DMS153 (cell line): ENCODE data around the gene KRT86.
"Not testable (repeated sequence)": the region's sequence is repeated elsewhere in the genome, so short reads cannot be mapped to it uniquely, and the experiment has no call there.

ENCODE experiments used
- DNase-seq: peaks from one replicate; lab custom pipeline; 2025; lab: John Stamatoyannopoulos, UW

The KRT86 gene

DNA sequence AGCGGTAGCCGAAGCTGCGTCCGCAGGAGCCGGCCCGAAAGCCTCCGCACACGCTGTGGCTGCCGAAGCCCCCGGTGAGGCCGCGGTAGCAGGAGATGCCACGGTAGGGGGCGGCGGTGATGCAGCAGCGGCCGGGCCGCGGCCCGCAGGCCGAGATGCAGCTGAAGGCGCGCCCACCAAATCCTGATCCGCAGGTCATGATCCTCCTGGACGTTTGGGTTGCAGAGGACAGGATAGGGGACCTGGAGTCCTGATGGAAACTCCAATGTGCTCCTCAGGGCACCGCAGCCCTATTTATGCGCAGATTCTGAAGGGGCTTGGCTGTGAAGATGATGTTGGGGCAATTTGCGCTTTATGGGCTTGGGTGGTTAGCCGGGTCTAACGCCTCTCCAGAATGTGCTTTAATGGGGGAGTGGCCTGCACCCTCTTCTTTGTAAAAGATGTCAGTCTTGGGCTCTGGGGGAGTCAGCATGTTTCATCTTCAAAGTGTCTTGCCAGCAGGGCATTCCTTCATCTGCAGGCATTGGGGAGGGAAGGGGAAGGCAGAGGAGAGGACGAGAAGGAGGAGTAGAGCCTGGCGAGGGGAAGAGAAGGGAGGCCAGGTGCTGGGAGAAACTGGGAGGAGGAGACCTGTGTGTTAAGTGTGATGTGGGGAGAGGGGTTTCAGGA is 17.0 kb downstream of the KRT86 start, which contains the start of gene KRT81:
KRT81 (minus strand) TSS at position 268 of the 669 bp plus-strand sequence; CDS start at position 199, 69 bp downstream.
- no peak for DNase-seq

DNA sequence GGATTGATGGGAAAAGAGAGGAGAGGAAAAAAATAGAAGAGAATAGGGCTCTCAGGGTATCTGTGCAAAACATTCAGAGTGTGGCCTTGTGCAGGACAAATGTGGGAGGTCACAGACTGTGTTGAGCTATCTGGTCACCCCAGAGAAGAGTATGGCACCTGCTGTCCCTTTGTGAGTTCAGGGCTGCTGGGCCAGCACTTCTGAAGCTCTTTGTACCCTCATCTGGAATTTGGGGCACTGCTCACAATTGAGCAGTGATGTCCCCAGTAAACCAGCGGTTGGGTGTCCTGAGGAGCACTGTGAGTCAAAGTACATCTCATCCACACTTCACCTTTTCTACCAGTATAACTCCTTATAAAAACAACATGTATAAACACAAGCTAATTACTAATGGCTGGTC is 19.5 kb downstream of the KRT86 start:
- no peak for DNase-seq

DNA sequence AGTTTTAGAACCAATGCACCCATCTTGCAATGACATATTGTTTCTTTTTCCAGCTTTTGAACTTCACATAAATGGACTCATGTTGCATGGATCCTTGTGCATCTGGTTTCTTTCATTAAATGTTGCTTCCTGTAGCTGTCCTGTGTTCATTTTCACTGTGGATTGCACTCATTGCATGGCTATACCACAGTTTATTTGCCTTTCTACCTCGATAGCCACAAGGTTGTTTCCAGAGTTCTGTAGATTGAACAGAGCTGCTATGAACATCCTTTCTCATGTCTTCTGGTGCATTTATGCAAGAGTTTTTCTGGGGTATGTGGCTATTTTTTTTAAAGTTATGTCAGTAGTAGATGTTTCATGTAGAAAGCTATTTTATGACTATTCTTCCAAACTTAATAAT is 20.4 kb downstream of the KRT86 start:
- no peak for DNase-seq

DNA sequence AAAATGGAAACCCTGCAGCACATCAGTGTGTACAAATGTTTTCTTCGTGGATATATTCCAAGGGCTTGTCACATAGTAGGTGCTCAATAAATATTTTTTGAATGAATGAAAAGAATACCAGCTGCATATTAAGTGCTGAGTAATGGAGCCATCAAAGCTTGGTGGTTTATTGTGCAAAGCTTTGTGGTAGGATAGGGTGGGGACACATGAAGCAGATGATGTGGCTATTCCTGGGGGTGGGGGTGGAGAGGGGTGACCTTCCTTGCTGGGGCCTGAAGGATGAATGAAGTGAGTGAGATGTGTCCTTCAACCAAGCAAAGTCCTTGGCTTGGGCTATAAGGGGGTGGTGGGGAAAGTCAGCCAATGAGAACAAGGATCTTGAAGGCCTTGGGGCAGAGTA is 21.2 kb downstream of the KRT86 start:
- DNase-seq: no peak

DNA sequence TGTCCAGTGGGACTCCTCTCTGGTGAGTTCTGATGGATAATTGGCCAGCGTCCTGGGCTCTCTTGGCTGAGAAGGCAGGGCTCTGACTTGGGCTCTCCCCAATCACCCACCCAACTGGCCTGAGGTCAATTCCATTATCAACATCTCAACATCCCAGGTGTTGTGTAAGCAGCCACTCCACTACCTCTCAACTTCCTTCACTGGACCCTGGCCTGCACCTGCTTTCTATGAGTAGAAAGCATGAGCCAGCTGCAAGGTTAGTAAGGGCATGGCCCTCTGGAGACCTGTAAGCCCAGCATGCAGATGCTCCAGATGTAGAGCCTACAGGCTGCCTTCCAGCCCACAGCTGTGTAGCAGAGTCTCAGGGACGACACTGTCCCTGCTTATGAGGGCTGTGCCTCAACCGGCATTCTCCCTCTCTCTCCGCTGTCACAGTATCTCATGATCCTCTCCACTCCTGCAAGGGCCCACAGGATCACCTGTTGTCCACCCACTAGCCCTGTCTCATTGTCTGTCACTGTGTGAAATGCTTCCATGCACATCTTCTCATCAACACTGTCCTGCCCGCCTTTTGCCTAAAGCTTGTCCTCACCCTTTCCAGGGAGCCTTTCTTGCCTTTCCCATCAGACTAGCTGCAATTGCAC is 22.2 kb downstream of the KRT86 start:
- DNase-seq: no peak

DNA sequence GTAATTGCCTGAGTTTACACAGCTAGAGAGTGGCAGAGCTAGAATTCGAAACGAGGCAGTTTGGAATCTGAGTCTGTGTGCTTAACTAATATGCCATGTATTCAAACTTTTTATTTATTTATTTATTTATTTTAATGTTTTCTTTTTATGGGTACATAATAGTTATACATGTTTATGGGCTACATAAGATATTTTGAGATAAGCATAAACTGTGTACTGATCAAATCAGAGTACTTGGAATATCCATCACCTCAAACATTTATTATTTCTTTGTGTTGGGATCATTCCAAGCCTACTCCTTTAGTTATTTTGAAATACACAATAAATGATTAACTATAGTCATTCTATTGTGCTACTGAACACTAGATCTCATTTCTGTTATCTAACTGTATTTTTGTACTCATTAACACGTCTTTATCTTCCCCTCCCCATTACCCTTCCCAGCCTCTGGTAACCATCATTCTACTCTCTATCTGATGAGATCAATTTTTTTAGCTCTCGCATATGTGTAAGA is 24.3 kb downstream of the KRT86 start:
- DNase-seq: no peak

DNA sequence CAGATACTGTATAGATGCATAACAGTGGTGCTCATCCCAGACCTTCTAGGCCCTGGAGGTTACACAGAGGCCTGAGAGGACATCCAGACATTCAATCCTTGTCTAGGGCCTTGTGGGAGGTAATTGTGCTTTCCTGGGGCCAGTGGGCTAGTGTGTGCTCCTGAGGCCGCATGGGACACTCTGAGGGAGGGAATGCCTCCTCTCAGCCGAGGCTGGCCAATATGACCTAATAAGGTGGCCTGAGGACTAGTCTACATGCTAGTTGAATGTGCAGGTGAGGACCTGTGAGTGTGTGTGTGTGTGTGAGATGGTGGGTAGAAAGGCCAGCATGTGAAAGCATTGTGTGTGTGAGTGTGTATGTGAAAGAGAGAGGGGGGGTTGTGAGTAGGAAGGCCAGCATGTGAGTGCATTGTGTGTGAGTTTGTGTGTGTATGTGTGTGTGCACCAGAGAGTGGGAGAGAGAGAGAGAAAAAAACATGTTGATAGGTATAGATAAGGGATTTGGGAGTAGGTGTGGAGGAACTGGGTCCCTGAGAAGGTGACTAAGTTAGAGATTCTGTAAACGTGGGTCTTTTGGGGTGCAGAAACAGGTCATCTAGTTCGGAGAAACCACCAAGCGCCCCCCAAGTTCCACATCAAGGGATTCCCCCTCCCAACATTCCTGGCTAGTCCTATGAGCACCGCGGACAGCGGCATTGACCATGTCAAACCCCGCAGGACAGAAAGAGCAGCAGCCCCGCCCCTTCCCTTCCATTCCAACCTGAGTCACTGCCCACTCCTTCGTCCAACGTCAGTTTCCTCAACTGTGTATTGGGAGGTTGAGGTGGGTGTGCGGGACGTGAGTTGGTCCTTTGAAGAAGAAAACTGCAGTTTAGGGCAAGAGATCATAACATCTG is 26.6 kb downstream of the KRT86 start:
- DNase-seq: no peak

DNA sequence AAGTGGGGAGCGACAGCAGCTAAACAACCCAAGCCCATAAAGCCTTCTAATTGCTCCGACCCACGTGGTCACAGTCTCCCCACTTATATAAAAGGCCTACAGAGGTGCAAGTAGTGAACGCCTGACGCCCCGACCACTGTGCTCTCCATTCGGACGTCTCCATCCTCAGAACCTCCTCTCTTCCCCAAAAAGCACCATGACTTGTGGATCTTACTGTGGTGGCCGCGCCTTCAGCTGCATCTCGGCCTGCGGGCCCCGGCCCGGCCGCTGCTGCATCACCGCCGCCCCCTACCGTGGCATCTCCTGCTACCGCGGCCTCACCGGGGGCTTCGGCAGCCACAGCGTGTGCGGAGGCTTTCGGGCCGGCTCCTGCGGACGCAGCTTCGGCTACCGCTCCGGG is 27.3 kb downstream of the KRT86 start:
- DNase-seq: not testable (repeated sequence)

DNA sequence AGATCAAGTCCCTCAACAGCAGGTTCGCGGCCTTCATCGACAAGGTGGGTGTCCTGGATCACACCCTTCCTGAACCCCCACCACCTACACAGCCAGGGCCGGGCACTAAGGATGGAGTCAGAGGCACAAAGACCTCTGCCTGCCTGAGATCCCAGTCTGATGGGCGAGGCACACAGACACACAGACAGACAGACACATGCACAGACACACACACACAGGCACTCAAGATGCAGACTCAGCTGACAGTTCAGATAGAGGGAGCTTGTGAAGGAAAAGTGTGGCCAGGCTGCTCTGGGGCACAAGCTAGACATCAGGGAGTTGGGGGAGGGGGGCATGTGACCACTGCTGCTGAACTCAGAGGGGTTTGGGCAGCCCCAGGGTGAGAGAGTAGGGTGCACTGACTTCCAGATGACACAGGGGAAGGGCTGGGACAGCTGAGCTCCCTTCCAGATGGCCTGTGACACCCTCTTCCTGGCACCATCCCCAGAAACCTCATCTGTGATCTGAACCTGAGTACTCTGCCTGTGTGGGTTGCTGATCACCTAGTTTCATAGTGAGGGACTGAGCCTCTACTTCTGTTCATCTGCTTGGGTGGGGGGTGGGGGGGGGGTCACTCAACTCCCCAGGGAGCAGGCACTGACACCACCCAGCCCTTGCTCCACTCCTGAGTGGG is 27.9 kb downstream of the KRT86 start:
- DNase-seq: not testable (repeated sequence)

DNA sequence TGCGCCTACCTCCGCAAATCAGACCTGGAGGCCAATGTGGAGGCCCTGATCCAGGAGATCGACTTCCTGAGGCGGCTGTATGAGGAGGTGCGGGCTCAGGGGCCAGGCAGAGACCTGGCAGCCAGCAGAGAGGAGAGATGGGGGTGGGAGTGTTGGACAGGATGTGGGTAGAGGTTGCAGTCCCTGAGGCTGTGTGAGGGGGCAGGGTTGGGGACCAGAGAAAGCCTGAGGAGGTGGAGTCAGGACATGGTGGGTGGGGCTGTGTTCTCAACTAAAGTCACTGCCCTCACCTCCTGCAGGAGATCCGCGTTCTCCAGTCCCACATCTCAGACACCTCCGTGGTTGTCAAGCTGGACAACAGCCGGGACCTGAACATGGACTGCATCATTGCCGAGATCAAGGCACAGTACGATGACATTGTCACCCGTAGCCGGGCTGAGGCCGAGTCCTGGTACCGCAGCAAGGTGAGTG is 30.5 kb downstream of the KRT86 start:
- not testable (repeated sequence) for DNase-seq

DNA sequence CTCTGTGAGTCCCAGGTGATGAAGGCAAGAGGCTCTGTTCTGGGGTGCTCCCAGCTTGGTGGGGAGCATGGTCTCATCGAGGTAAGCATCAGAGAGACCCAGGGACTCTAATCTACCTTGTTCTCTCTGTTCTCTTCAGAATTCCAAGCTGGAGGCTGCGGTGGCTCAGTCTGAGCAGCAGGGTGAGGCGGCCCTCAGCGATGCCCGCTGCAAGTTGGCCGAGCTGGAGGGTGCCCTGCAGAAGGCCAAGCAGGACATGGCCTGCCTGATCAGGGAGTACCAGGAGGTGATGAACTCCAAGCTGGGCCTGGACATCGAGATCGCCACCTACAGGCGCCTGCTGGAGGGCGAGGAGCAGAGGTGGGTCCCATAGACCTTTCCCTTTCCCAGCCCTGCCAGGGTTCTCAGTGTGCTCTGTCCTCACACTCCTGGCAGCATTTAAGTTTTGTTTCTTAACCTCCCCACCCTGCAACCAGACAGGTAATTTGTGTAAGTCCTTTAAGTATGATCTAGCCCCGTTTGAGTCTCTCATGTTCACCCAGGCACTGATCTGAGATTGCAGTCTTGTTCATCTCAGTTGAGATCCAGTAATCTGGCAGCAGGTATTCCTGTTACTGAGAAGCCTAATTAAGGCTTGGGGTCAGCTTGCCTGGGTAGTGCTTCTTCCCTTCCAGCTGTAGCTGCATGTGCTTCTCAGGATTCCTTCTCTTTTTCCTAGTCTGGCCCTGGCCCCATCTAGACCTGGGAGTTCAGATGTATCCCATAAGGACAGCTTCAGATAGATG is 31.7 kb downstream of the KRT86 start:
- no peak for DNase-seq

DNA sequence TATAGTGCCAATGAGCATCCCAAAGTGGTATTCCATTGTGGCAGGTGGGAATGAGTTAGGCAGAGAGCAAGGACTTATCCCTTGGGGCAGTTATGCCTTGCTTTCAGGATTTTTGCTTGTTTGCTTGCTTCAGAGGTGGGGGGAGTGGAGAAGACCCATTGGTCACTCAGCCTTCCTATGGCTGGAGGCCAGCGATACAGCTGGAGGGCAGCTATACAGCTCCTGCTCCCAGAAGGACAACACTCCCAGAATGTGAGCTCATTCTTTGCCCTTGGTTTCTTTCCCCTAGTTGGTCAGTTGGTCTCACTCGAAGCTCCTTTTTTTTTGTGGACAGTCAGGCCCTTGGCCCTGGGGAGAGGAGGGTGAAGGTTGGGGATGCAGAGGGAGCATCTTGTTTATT is 32.3 kb downstream of the KRT86 start:
- DNase-seq: no peak

DNA sequence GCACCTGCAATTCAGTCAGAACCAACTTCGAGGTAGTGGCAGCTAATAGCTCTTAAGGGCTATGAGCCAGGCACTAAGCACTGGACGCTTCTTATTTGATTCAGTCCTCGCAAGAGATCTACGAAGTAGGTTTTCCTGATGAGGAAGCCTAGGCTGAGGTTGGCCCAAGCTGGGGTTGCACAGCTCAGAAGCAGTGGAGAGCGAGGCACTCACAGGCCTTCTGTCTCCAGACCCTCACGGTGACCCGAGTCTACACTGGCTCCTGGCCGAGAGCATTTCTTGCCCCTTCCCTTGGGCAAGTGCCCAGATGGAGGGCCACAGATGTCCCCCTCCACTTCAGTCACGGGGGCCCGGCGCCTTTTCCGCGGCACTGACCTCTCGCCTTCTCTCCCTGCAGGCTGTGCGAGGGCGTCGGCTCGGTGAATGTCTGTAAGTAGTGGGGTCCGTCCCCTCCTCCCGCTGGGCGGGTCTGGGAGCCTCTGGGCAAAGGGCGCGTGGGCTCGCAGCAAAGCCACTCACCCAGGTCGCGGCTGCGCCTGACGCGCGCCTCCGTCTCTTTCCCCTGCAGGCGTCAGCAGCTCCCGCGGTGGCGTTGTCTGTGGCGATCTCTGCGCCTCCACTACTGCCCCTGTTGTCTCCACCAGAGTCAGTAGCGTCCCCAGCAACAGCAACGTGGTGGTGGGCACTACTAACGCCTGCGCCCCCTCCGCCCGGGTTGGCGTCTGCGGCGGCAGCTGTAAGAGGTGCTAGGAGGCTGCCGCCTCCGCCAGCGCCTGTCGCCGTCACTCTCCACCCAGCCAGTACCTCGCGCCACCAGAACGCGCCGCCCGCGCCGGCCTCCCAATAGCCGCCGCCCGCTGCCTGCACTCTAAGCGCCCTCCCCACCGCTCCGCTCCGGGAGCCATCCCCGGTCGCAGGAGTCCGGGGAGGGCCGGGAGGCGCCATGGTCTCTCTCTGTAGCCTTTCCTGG is 33.7 kb downstream of the KRT86 start:
- peak; percentile 42 for DNase-seq

DNA sequence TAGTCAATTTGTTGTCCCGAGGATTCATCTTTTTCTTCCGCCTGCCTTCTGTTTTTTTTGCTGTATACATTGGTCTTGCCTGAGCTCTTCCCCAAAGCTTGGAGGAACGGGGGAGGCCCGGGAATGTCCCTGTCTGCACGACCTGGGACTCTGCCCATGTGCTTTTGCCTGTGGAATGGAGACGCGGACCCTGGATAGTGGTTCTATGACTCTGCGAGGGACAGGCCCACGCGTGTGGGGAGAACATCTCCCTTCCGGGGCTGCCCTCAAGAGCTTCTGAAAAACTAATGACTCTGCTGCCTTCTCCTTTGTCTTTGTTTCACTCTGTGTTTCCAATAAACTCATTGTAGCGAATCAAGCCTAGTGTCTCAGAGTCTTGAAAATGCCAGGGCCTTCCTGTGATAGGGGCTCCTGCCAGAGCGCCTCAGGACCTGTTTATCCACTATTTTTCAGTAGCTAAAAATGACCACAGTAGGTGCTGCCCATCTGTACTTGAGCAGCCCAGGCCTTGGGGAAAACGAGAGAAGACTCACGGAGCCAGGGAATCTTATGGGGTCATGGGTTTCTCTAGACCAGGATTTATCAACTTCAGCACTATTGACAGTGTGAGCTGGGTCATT is 34.5 kb downstream of the KRT86 start:
- no peak for DNase-seq

DNA sequence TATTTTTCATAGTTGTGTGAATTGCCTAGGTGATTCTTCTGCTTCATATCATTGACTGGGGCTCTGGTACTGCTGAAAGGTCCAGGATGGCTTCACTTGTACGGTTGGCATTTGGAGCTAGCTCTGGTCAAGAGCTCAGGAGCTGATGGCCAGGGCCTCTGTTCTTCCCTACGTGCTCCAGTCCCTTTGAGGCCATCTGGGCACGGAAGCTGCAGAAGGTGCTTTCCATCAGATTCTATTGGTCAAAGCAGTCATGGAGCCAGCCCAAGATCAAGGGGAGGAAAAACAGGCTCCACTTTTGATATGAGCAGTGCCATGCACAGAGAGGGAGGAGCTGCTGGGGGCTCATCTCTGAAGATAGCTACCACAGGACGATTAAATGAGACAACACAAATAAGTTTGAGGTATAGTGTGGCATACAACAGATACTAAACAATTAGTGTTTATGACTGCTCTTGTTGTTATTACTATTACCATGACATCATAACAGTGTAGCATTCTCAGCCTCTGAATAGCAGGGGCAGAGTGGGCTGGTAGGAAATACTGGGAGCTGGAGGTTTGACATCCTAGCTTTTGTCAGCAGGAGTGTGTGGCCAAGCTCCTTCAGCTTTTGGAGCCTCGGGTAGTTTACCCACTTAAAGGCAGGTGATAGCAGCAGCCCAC is 36.3 kb downstream of the KRT86 start:
- peak; percentile 19 for DNase-seq

DNA sequence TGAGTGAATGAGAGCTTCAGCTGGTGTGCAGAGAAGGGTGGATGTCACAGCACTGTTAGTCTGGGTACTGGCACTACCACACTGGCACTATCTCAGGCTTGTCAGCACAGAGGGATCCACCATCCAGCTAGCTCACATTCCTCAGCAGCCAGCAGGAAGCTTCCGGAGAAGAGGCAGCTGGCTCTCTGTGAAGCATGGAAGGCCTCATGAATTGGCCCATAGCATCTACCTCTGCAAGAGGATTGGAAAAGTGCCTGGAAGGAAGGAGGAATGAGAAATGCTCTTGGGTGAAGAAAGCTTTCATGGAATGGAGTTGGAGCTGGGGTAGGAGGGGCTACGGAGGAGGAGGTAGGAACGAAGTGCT is 36.8 kb downstream of the KRT86 start:
- no peak for DNase-seq

DNA sequence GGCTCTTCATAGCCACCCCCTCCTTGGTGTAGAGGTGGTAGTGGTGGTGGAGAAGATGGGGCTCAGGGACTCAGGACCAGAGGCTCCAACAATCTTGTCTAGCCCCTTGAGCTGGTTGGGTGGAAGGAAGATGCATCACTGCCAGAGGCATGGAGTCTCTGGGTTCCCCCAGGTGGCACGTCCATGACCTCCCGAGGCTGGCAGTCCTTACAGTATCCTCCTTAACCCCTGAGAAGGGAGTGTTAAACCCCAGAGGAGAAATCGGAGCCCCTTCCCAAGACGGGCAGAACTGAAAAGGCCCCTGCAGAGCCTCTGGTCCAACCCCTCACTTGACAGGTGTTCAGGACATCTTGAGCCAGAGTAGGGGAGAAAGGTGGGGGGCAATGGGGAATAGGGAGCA is 37.6 kb downstream of the KRT86 start:
- no peak for DNase-seq

DNA sequence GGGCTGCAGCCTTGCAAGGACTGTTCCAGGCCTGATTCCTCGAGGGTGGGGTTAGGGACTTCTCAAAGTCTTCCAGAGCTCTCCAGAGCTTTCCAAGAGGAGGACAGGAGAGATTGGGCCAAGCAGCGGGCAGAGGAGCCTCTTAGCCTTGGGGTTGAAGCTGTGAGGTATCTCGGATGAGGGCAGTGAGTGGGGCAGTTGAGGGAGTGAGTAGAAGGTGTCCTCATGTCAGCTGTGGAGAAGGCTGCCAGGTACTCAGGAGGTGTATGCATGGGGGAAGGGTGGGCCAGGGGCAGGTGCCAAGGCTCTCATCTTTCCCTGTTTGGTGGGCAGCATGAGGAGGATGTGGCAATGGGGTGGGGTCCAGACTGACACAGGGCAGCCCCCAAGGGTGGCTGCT is 39.0 kb downstream of the KRT86 start:
- DNase-seq: no peak

DNA sequence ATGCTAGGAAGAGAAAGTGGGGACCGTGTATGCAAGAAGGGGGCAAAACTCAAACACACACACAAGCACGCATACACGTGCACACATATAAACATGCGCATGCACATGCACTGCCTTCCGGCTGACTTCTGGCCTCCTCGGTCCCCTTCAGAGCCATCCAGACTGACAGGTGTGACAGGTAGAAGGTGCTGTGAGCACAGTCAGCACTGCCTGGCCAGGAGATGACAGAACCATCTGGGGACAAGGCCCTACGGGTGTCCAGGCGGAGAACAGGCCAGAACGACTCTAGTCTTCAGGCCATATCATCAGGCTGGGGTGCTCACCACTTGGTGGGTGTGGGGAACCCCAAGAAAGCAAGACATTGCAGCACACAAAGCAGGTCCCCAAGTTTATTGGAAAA is 39.5 kb downstream of the KRT86 start:
- no peak for DNase-seq
